GM18505 (cell line): ENCODE results near the gene PDK2.

Experiments used
- ATAC-seq: cut with Tn5 transposase; IDR thresholded peaks from one replicate; pipeline ENCODE4 v1.9.1; 2021; ENCODE audit not compliant: unreplicated experiment
- POLR2A ChIP-seq: IDR thresholded peaks from 4 replicates; pipeline ENCODE4 v1.6.1; 2011; ENCODE audit warnings: borderline replicate concordance; ENCODE audit not compliant: insufficient read depth, insufficient read length; ENCODE audit errors: extremely low read depth

The PDK2 gene

GRCh38 chr17:50062293-50063243 is 32.6 kb upstream of the PDK2 start:
- TF ChIP-seq POLR2A, result no peak
- ATAC-seq, result no peak

- no peak for TF ChIP-seq POLR2A
- ATAC-seq, result no peak
Measured at GRCh38 chr17:50063561-50064252, 31.4 kb upstream of the PDK2 start.

DNA sequence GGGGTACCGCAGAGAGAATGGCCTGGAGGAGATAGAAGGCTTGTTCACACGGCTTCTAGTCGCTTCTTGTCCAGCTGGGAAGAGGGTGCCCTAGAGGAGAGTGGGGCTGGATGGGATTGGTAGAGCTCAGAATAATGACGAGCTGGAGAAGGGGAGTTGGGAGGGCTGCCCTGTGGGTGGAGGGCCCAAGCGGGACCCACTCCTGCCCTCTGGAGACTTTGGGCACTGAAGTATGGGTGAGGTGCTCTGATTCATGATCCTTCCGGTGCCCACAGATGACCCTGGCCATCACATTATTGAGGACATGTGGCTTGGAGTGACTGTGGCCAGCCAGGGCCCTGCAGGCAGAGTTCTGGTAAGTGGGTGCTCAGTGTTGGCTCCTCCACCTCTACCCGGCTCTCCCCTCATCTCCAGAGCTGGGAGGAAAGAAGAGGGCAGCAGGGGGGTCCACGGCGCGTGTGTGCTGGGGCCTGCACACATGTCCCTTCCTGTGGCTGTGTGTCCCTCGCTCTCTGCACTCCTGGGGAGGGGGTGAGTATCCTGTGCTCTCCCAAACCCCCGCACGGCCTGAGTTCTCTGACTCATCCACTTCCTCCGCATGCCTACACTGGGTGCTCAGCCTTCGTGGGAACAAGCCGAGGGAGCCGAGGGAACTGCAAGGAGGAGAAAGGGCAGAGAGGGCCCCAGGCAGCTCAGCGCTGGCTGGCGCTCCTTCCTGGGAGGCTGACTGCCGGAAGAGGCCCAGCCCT is 30.7 kb upstream of the PDK2 start:
- TF ChIP-seq POLR2A, result no peak
- ATAC-seq, result no peak

DNA sequence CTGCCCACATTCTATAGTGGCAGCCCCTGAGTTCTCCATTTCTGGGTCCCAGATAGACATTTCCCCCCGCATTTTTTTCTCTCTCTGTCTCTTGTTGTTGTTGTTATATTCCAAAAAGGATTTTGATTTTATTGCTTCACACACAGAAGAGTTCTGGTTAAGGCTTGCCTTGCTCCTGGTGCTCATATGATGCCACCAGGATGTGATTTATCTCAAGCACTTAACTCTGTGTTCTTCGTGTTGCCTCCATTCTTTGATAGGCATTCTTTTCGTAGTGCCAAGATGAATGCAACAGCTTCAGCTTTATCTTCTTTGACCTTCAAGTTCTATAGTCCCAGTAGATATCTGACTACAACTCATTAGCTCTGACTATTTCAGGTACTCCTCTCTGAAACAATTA is 30.1 kb upstream of the PDK2 start:
- TF ChIP-seq POLR2A, result no peak

GRCh38 chr17:50066995-50067394 is 28.2 kb upstream of the PDK2 start:
- no peak for TF ChIP-seq POLR2A
- no peak for ATAC-seq

More for the DNA sequence above, 30.1 kb upstream of the PDK2 start:
- ATAC-seq, result no peak

DNA sequence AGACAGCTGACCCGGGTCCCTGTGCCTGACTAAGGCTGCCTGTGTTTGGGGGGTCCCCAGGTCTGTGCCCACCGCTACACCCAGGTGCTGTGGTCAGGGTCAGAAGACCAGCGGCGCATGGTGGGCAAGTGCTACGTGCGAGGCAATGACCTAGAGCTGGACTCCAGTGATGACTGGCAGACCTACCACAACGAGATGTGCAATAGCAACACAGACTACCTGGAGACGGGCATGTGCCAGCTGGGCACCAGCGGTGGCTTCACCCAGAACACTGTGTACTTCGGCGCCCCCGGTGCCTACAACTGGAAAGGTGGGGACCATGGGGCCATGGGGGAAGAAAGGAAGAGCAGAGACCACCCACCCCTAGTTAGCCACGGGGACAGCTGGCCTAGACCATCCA is 27.2 kb upstream of the PDK2 start:
- TF ChIP-seq POLR2A, result no peak
- no peak for ATAC-seq

- no peak for ATAC-seq
- TF ChIP-seq POLR2A, result no peak
Measured at GRCh38 chr17:50070908-50071680, 24.1 kb upstream of the PDK2 start.

DNA sequence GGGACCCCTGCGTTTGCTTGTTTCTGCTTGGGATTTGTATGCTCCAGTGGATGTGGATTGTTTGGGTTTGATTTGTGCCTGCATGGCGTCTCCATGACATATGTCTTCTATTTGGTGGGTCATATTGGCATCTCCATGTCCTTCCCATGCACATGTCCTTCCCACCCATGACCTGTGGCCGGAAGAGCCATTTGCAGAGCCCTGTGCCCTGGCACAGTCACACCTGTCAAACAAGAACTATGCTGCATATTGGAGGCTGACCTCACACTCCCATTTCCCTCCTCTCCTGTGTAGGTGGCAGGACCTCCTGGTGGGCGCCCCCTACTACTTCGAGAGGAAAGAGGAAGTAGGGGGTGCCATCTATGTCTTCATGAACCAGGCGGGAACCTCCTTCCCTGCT is 23.5 kb upstream of the PDK2 start:
- TF ChIP-seq POLR2A, result no peak

GRCh38 chr17:50072130-50072529 is 23.0 kb upstream of the PDK2 start:
- TF ChIP-seq POLR2A, result no peak
- ATAC-seq, result no peak

More for the DNA sequence above, 23.5 kb upstream of the PDK2 start:
- ATAC-seq, result no peak

- ATAC-seq, result no peak
- TF ChIP-seq POLR2A, result no peak
Measured at GRCh38 chr17:50072925-50073324, 22.2 kb upstream of the PDK2 start.

GRCh38 chr17:50074227-50074626 is 20.9 kb upstream of the PDK2 start:
- no peak for TF ChIP-seq POLR2A
- ATAC-seq, result no peak

- no peak for ATAC-seq
- no peak for TF ChIP-seq POLR2A
Measured at GRCh38 chr17:50075446-50076032, 19.6 kb upstream of the PDK2 start.
